ENCODE data around the gene TGM1.
"Not testable (repeated sequence)": the region's sequence is repeated elsewhere in the genome, so short reads cannot be mapped to it uniquely, and the experiment has no call there.

TGM1 gene

GRCh38 chr14:24203249-24203886 is 59.6 kb downstream of the TGM1 start:
- not testable (repeated sequence) for DNase-seq

- not testable (repeated sequence) for DNase-seq
Observed at GRCh38 chr14:24202538-24202937, 60.4 kb downstream of the TGM1 start.

All from NCI-H2029 treated with DMSO at 0.1 percent for 48 hours (cell line).